Caco-2 (cell line): ENCODE measurements around the gene NR2E3. TPM values are rescaled to one million over a fixed set of nuclear protein-coding genes. Genes with fewer than 3 reads are reported as not detected.

Experiments used
- BruUV-seq: library from RNA; stranded (reverse); fragments of 400-500 nt; replicated peaks from 2 replicates; lab custom pipeline; 2021; lab: Mats Ljungman, UMichigan
- CTCF ChIA-PET: fragments of 300-600 bp; sonication (Branson Sonifier 250); formaldehyde crosslinking; loops from one replicate; lab custom pipeline; 2022; ENCODE audit warnings: antibody characterized with exemption; lab: Charles Lee
- POLR2A ChIA-PET: fragments of 300-600 bp; sonication (Branson Sonifier 250); formaldehyde crosslinking; loops from one replicate; lab custom pipeline; 2022; ENCODE audit warnings: antibody characterized with exemption; lab: Charles Lee
- DNase-seq, 2 experiments: peaks; one replicate each; pipeline versions ENCODE4 v3.0.0 to v3.0.0-alpha.2; 2020 to 2022
- H3K27me3 ChIP-seq: replicated peaks from 2 replicates; pipeline ENCODE4 v1.6.0; 2011; ENCODE audit warnings: low read length; ENCODE audit not compliant: control insufficient read depth, insufficient read depth
- H3K36me3 ChIP-seq: 2 replicates; pipeline ENCODE4 v1.5.1; 2011; ENCODE audit warnings: low read length; ENCODE audit not compliant: control insufficient read depth, insufficient read depth
- H3K4me1 ChIP-seq: fragments of 250-450 bp; sonication (Bioruptor Pico); 2 replicates; pipeline ENCODE4 v1.5.1; 2020; ENCODE audit warnings: mild to moderate bottlenecking
- H3K4me3 ChIP-seq: 2 replicates; pipeline ENCODE4 v1.5.1; 2011; ENCODE audit warnings: low read depth, mild to moderate bottlenecking, control low read depth, low read length
- H3K9me3 ChIP-seq: fragments of 250-450 bp; sonication (Bioruptor Pico); 2 replicates; pipeline ENCODE4 v1.5.1; 2020; ENCODE audit warnings: mild to moderate bottlenecking, moderate library complexity
- H3K27ac Mint-ChIP-seq: one replicate; pipeline ENCODE4 v1.8.0; 2022; ENCODE audit warnings: mixed read lengths; ENCODE audit not compliant: unreplicated experiment
- H3K27me3 Mint-ChIP-seq: one replicate; pipeline ENCODE4 v1.8.0; 2022; ENCODE audit warnings: mixed read lengths; ENCODE audit not compliant: insufficient read depth, unreplicated experiment
- H3K36me3 Mint-ChIP-seq: one replicate; pipeline ENCODE4 v1.8.0; 2022; ENCODE audit warnings: mild to moderate bottlenecking, mixed read lengths; ENCODE audit not compliant: insufficient read depth, unreplicated experiment
- H3K4me1 Mint-ChIP-seq: one replicate; pipeline ENCODE4 v1.8.0; 2022; ENCODE audit warnings: low read depth, mixed read lengths; ENCODE audit not compliant: unreplicated experiment
- H3K4me3 Mint-ChIP-seq: one replicate; pipeline ENCODE4 v1.8.0; 2022; ENCODE audit warnings: mild to moderate bottlenecking, moderate library complexity, mixed read lengths; ENCODE audit not compliant: unreplicated experiment
- H3K9me3 Mint-ChIP-seq: one replicate; pipeline ENCODE4 v1.8.0; 2022; ENCODE audit warnings: mixed read lengths; ENCODE audit not compliant: unreplicated experiment
- intact Hi-C: fragments of 100-400 bp; cut with micrococcal nuclease; formaldehyde crosslinking; loops from one replicate; pipeline ENCODE4 v1.10.0; 2022; ENCODE audit not compliant: unreplicated experiment
- total RNA-seq: library from RNA; stranded (reverse); gene quantifications from 2 replicates; pipeline ENCODE4 v1.2.3, GENCODE V29; 2022
- TF ChIP-seq, protein P1 (sequence below), 2 experiments: fragments of 200-600 bp in 1 of 2; IDR thresholded peaks; 1 replicate in 1 of 2; 2 replicates in 1 of 2; pipeline versions ENCODE4 v1.5.1 to v1.8.0; 2011 to 2022; ENCODE audit warnings: antibody characterized with exemption in 1 of 2, control low read depth in 1 of 2, inconsistent platforms in 1 of 2, low read depth in 1 of 2, low read length in 1 of 2, mild to moderate bottlenecking in 1 of 2, moderate library complexity in 1 of 2; ENCODE audit not compliant: insufficient read depth in 1 of 2, severe bottlenecking in 1 of 2, unreplicated experiment in 1 of 2

The NR2E3 gene
- total RNA-seq, 1 experiment from 2014 or later, result not detected

DNA sequence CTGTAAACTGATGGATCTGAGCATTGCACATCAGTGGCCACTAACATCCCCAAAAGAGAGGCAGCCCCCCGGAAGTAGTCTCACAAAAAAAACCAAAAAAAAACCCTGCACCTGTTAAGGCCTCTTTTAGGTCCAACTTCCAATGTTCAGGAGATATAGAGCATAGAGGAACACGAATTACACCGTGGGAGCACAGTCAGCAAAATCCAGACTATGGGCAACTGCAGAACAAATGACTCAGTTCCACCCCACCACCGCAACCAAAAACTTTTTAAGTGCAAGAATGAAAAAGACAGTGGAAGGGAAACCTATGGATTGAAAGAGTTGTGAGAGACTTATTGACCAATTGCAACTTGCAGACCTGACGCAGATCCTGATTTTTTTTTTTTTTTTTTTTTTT, 42.2 kb upstream of the NR2E3 start:
- H3K36me3 ChIP-seq, result no peaks in the 10 kb centered on the region
- Mint-ChIP-seq H3K27ac (no peak overlapping the region), H3K4me3 (no peak overlapping the region), H3K36me3 (no peaks in the 10 kb centered on the region), H3K4me1 (no peaks in the 10 kb centered on the region), H3K9me3 (no peaks in the 10 kb centered on the region), H3K27me3 (no peaks in the 10 kb centered on the region)
- no TSS peak for BruUV-seq
- TF ChIP-seq, protein P1, sequence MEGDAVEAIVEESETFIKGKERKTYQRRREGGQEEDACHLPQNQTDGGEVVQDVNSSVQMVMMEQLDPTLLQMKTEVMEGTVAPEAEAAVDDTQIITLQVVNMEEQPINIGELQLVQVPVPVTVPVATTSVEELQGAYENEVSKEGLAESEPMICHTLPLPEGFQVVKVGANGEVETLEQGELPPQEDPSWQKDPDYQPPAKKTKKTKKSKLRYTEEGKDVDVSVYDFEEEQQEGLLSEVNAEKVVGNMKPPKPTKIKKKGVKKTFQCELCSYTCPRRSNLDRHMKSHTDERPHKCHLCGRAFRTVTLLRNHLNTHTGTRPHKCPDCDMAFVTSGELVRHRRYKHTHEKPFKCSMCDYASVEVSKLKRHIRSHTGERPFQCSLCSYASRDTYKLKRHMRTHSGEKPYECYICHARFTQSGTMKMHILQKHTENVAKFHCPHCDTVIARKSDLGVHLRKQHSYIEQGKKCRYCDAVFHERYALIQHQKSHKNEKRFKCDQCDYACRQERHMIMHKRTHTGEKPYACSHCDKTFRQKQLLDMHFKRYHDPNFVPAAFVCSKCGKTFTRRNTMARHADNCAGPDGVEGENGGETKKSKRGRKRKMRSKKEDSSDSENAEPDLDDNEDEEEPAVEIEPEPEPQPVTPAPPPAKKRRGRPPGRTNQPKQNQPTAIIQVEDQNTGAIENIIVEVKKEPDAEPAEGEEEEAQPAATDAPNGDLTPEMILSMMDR (IDR thresholded peaks at IDR 0.05; ENCODE audit: insufficient read depth in 1 of 2, low read depth in 1 of 2, low read length in 1 of 2, severe bottlenecking in 1 of 2, unreplicated experiment in 1 of 2), result no peak
- no peaks in the 10 kb centered on the region for H3K4me1 ChIP-seq
- H3K27me3 ChIP-seq, result no peaks in the 10 kb centered on the region
- POLR2A ChIA-PET, result no interaction called here
- no peaks in the 10 kb centered on the region for H3K9me3 ChIP-seq
- DNase-seq, result no peak
- CTCF ChIA-PET, result no interaction called here
- intact Hi-C loops, result no loop called here
- H3K4me3 ChIP-seq, result no peak overlapping the region

DNA sequence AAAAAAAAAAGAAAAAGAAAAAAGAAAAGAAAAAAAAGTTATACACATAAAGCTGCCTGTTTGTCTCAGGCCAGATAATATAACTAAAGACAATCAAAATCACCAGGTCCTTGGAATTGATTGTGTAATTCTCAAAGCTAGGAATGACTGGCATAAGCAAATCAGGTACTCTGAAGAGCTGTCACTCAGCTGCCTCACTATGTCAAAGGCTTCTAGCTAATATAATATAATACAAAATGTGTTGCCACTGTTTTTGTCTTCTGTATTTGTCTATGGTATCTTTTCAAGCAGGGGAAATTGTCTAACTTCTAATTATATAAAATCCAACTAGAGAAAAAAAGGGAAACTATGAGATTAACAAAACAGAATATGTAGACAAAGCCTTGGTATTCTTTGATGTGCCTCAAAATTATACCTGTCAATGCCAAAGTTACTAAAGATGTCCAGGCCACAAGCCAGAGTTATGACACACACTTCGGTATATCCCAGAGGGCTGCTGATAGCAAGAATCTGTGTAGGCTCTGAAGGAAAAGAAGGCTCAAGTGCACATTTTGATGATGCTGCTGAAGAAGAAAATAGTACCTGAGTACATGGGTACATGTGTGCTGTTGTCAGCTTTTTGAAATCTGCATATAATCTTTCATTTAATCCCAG, 37.0 kb upstream of the NR2E3 start:
- ChIA-PET CTCF (interaction anchor here (0.6 kb wide), 1 partner anchor 79 kb away, joined by 3 read pairs; no protein-coding TSS in a partner anchor), POLR2A (no interaction called here)
- H3K4me1 ChIP-seq, result no peaks in the 10 kb centered on the region
- H3K4me3 ChIP-seq, result no peak overlapping the region
- H3K9me3 Mint-ChIP-seq, result no peaks in the 10 kb centered on the region
- intact Hi-C loops, result no loop called here
- no peaks in the 10 kb centered on the region for H3K9me3 ChIP-seq
- no TSS peak for BruUV-seq
- TF ChIP-seq, protein P1 (IDR thresholded peaks at IDR 0.05; ENCODE audit: insufficient read depth in 1 of 2, low read depth in 1 of 2, low read length in 1 of 2, severe bottlenecking in 1 of 2, unreplicated experiment in 1 of 2), result no peak
- H3K36me3 Mint-ChIP-seq, result no peaks in the 10 kb centered on the region
- H3K36me3 ChIP-seq, result no peaks in the 10 kb centered on the region
- no peaks in the 10 kb centered on the region for H3K27me3 ChIP-seq
- no peak for DNase-seq
- H3K4me1 Mint-ChIP-seq, result peaks cover 2% of the 10 kb centered on the region
- H3K27me3 Mint-ChIP-seq, result no peaks in the 10 kb centered on the region
- H3K27ac Mint-ChIP-seq, result no peak overlapping the region
- no peak overlapping the region for H3K4me3 Mint-ChIP-seq

DNA sequence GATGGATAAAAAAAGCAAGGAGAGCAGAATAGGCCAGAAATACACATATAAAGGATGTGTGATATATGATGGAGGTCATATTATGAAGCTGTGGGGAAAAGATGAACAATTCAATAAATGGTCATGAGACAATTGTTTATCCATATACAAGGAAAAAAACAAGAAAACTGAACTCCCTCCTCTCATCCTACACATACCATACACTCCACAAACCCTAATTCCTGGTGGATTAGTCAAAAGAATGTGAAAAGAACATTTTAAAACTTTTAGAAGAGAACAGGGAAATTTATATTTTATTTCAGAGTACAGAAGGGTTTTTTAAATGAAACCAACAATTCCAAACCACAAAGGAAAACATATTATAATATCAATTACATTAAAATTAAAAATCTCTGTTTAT, 34.5 kb upstream of the NR2E3 start:
- TF ChIP-seq, protein P1 (IDR thresholded peaks at IDR 0.05; ENCODE audit: insufficient read depth in 1 of 2, low read depth in 1 of 2, low read length in 1 of 2, severe bottlenecking in 1 of 2, unreplicated experiment in 1 of 2), result no peak
- H3K27ac Mint-ChIP-seq, result no peak overlapping the region
- Histone ChIP-seq H3K4me3 (no peak overlapping the region), H3K27me3 (no peaks in the 10 kb centered on the region), H3K36me3 (no peaks in the 10 kb centered on the region), H3K4me1 (no peaks in the 10 kb centered on the region), H3K9me3 (no peaks in the 10 kb centered on the region)
- no TSS peak for BruUV-seq
- H3K27me3 Mint-ChIP-seq, result no peaks in the 10 kb centered on the region
- POLR2A ChIA-PET, result no interaction called here
- DNase-seq, result no peak
- H3K4me1 Mint-ChIP-seq, result peaks cover 7% of the 10 kb centered on the region
- CTCF ChIA-PET, result no interaction called here
- no peaks in the 10 kb centered on the region for H3K36me3 Mint-ChIP-seq
- intact Hi-C loops, result no loop called here
- no peaks in the 10 kb centered on the region for H3K9me3 Mint-ChIP-seq
- H3K4me3 Mint-ChIP-seq, result no peak overlapping the region
